A549 (cell line): ENCODE data around the gene ZNF764. TPM values are rescaled to one million over a fixed set of nuclear protein-coding genes. Genes with fewer than 3 reads are reported as not detected.

ENCODE experiments used
- ATAC-seq, 2 experiments: fragments of 200-7000 bp in 1 of 2; fragments of >200 bp in 1 of 2; cut with Nextera tagmentation in 1 of 2; cut with Tn5 transposase in 1 of 2; 3 replicates each; pipeline versions ENCODE4 v1.8.0 to v1.9.1; 2018 to 2020; ENCODE audit warnings: mild to moderate bottlenecking in 1 of 2, moderate library complexity in 1 of 2
- CTCF ChIA-PET: fragments of 300-600 bp; sonication (Branson Sonifier 250); formaldehyde crosslinking; extraction: SDS; loops from one replicate; lab custom pipeline; 2021; ENCODE audit warnings: antibody characterized with exemption, inconsistent platforms; lab: Yijun Ruan, JAX
- POLR2A ChIA-PET: fragments of 350-600 bp; formaldehyde crosslinking; extraction: SDS; loops from one replicate; lab custom pipeline; 2021; ENCODE audit warnings: antibody characterized with exemption, inconsistent platforms; lab: Yijun Ruan, JAX
- DNase-seq, 2 experiments: peaks; one replicate each; pipeline versions ENCODE4 v3.0.0 to v3.0.0-alpha.2; 2011 to 2016; ENCODE audit warnings: low read depth in 1 of 2, low spot score in 1 of 2
- FAIRE-seq: peaks from 2 replicates; lab custom pipeline; 2011; peaks lifted over from hg19 to GRCh38; lab: Jason Lieb, UNC
- H3K27ac ChIP-seq, 2 experiments: fragments of >200 bp; sonication (Bioruptor Twin); formaldehyde crosslinking; 3 replicates each; pipeline ENCODE4 v1.5.1; 2016 to 2017
- H3K4me1 ChIP-seq: fragments of >200 bp; sonication (Bioruptor Twin); formaldehyde crosslinking; 3 replicates; pipeline ENCODE4 v1.6.1; 2016
- H3K4me2 ChIP-seq: fragments of >200 bp; sonication (Bioruptor Twin); formaldehyde crosslinking; 3 replicates; pipeline ENCODE4 v1.6.1; 2016
- H3K4me3 ChIP-seq: fragments of >200 bp; sonication (Bioruptor Twin); formaldehyde crosslinking; 3 replicates; pipeline ENCODE4 v1.5.1; 2016
- H3K9me3 ChIP-seq: fragments of >200 bp; sonication (Bioruptor Twin); formaldehyde crosslinking; 3 replicates; pipeline ENCODE4 v1.6.1; 2016
- CBX2 ChIP-seq: fragments of 200-600 bp; sonication (generic); IDR thresholded peaks from 2 replicates; pipeline ENCODE4 v1.6.1; 2016; ENCODE audit warnings: low read depth, mild to moderate bottlenecking, borderline replicate concordance
- CBX8 ChIP-seq: fragments of 200-600 bp; sonication (generic); IDR thresholded peaks from 2 replicates; pipeline ENCODE4 v1.6.1; 2016
- CHD2 ChIP-seq: fragments of 150-350 bp; IDR thresholded peaks from 2 replicates; pipeline ENCODE4 v1.6.1; 2014; ENCODE audit warnings: low read length; ENCODE audit not compliant: partially characterized antibody
- CHD4 ChIP-seq: fragments of 200-600 bp; sonication (generic); IDR thresholded peaks from 2 replicates; pipeline ENCODE4 v1.6.1; 2016; ENCODE audit warnings: antibody characterized with exemption, mild to moderate bottlenecking, borderline replicate concordance
- EHMT2 ChIP-seq: fragments of 200-600 bp; sonication (generic); IDR thresholded peaks from 2 replicates; pipeline ENCODE4 v1.6.1; 2016; ENCODE audit warnings: antibody characterized with exemption, low read depth, mild to moderate bottlenecking, moderate library complexity
- FOXS1 ChIP-seq: fragments of 250-450 bp; sonication (Bioruptor Pico); IDR thresholded peaks from 2 replicates; pipeline ENCODE4 v1.5.0; 2020; ENCODE audit warnings: mild to moderate bottlenecking, moderate library complexity
- GATA3 ChIP-seq: IDR thresholded peaks from 2 replicates; pipeline ENCODE4 v1.6.1; 2012; ENCODE audit warnings: borderline replicate concordance
- HOXB13 ChIP-seq: fragments of 250-450 bp; sonication (Bioruptor Pico); IDR thresholded peaks from 2 replicates; pipeline ENCODE4 v1.5.0; 2020; ENCODE audit warnings: low read depth, mild to moderate bottlenecking, moderate library complexity
- HOXB5 ChIP-seq: fragments of 250-450 bp; sonication (Bioruptor Pico); IDR thresholded peaks from 2 replicates; pipeline ENCODE4 v1.5.0; 2020; ENCODE audit warnings: mild to moderate bottlenecking, moderate library complexity
- JUN ChIP-seq, 2 experiments: fragments of >200 bp; sonication (Bioruptor Twin); formaldehyde crosslinking; IDR thresholded peaks; 2 replicates in 1 of 2; 3 replicates in 1 of 2; pipeline ENCODE4 v1.6.1; 2016 to 2017
- JUNB ChIP-seq: fragments of >200 bp; sonication (Bioruptor Twin); formaldehyde crosslinking; IDR thresholded peaks from 2 replicates; pipeline ENCODE4 v1.6.1; 2016
- KDM5A ChIP-seq: fragments of 200-600 bp; sonication (generic); IDR thresholded peaks from 2 replicates; pipeline ENCODE4 v1.6.1; 2016; ENCODE audit warnings: antibody characterized with exemption, mild to moderate bottlenecking
- MAFK ChIP-seq: fragments of 450-650 bp; IDR thresholded peaks from 2 replicates; pipeline ENCODE4 v1.6.1; 2014; ENCODE audit not compliant: partially characterized antibody
- NPAS2 ChIP-seq: fragments of 250-450 bp; sonication (Bioruptor Pico); IDR thresholded peaks from 2 replicates; pipeline ENCODE4 v1.8.0; 2022; ENCODE audit warnings: mild to moderate bottlenecking, moderate library complexity, borderline replicate concordance
- NR3C1 ChIP-seq: fragments of >200 bp; sonication (Bioruptor Twin); formaldehyde crosslinking; IDR thresholded peaks from 3 replicates; pipeline ENCODE4 v1.6.1; 2017
- POLR2A ChIP-seq: IDR thresholded peaks from 2 replicates; pipeline ENCODE4 v1.6.1; 2012; ENCODE audit warnings: mild to moderate bottlenecking, low read length
- RAD21 ChIP-seq, 2 experiments: fragments of >200 bp in 1 of 2; sonication (Bioruptor Twin) in 1 of 2; formaldehyde crosslinking in 1 of 2; IDR thresholded peaks in 1 of 2; conservative IDR thresholded peaks in 1 of 2; 2 replicates in 1 of 2; 3 replicates in 1 of 2; pipeline ENCODE4 v1.6.1; 2012 to 2018; ENCODE audit warnings: inconsistent platforms in 1 of 2
- RCOR1 ChIP-seq: fragments of 150-350 bp; IDR thresholded peaks from 2 replicates; pipeline ENCODE4 v1.6.1; 2014; ENCODE audit warnings: antibody characterized with exemption, low read length, low read depth
- RFX5 ChIP-seq: fragments of 450-650 bp; IDR thresholded peaks from 2 replicates; pipeline ENCODE4 v1.7.1; 2014; ENCODE audit warnings: antibody characterized with exemption, mild to moderate bottlenecking, moderate library complexity
- SREBF2 ChIP-seq: fragments of 450-650 bp; IDR thresholded peaks from 2 replicates; pipeline ENCODE4 v1.6.1; 2014; ENCODE audit warnings: mild to moderate bottlenecking, moderate library complexity
- TP53 ChIP-seq: fragments of 250-450 bp; sonication (Bioruptor Pico); IDR thresholded peaks from 2 replicates; pipeline ENCODE4 v1.5.0; 2021; ENCODE audit warnings: mild to moderate bottlenecking, moderate library complexity
- ZC3H11A ChIP-seq: fragments of 450-650 bp; IDR thresholded peaks from 2 replicates; pipeline ENCODE4 v1.6.1; 2014; ENCODE audit warnings: antibody characterized with exemption, mild to moderate bottlenecking
- ZFP36 ChIP-seq: fragments of 450-650 bp; IDR thresholded peaks from 2 replicates; pipeline ENCODE4 v1.6.1; 2014; ENCODE audit warnings: borderline replicate concordance; ENCODE audit not compliant: partially characterized antibody
- ZSCAN20 ChIP-seq: fragments of 250-450 bp; sonication (Bioruptor Pico); IDR thresholded peaks from 2 replicates; pipeline ENCODE4 v1.8.0; 2022; ENCODE audit warnings: mild to moderate bottlenecking, moderate library complexity
- WGBS: methylation state at CpG from one replicate; pipeline ENCODE4 v1.1.6; 2017; ENCODE audit errors: missing lambda C conversion rate; 5-methylcytosine and 5-hydroxymethylcytosine counted together
- polyA plus RNA-seq, 4 experiments: library from polyadenylated mRNA; depleted of rRNA in 3 of 4; stranded (reverse); fragments of >200 nt; fragmentation: RNase III in 1 of 4; extraction: RNeasy Plus Mini Kit Qiagen cat#74134 plus additional on column Dnase treatment in 1 of 4; gene quantifications; 2 replicates in 3 of 4; 3 replicates in 1 of 4; pipeline ENCODE4 v1.2.3, GENCODE V29; 2011 to 2017
- TF ChIP-seq, protein P1 (sequence below): IDR thresholded peaks from 2 replicates; pipeline ENCODE4 v1.6.1; 2012; ENCODE audit warnings: low read depth, borderline replicate concordance
- TF ChIP-seq, protein P2 (sequence below): fragments of 200-600 bp; sonication (generic); IDR thresholded peaks from 2 replicates; pipeline ENCODE4 v1.6.1; 2016; ENCODE audit warnings: antibody characterized with exemption, mild to moderate bottlenecking, moderate library complexity
- TF ChIP-seq, protein P3 (sequence below): IDR thresholded peaks from 2 replicates; pipeline ENCODE4 v1.6.1; 2012
- TF ChIP-seq, protein P4 (sequence below): fragments of 250-450 bp; sonication (Bioruptor Pico); IDR thresholded peaks from 2 replicates; pipeline ENCODE4 v1.5.0; 2020; ENCODE audit warnings: low read depth, mild to moderate bottlenecking, moderate library complexity
- TF ChIP-seq, protein P5 (sequence below): fragments of >200 bp; sonication (Bioruptor Twin); formaldehyde crosslinking; IDR thresholded peaks from 3 replicates; pipeline ENCODE4 v1.6.1; 2016

The ZNF764 gene
- polyA plus RNA-seq, 2 of the 4 experiments (the other 2 are of a cell fraction), result 2.9 to 4.0 TPM

DNA sequence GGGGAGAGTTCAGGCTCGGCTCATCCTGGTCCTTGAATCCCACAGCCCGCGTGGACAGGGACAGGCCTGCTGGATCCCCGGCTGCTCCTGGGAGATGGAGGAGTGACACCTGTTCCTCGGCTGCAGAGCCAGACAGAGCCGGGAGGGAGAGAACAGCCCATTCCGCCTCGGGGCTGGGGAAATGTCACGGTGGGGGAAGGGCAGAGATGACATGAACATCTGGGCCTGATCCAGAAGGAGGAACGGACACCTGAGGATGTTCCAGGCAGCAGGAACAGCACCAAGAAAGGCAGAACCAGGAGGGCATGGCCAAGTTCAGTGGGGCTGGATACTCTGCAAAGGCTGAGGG is 2.1 kb downstream of the ZNF764 start (continued):
- TF ChIP-seq SREBF2, result no peak

DNA sequence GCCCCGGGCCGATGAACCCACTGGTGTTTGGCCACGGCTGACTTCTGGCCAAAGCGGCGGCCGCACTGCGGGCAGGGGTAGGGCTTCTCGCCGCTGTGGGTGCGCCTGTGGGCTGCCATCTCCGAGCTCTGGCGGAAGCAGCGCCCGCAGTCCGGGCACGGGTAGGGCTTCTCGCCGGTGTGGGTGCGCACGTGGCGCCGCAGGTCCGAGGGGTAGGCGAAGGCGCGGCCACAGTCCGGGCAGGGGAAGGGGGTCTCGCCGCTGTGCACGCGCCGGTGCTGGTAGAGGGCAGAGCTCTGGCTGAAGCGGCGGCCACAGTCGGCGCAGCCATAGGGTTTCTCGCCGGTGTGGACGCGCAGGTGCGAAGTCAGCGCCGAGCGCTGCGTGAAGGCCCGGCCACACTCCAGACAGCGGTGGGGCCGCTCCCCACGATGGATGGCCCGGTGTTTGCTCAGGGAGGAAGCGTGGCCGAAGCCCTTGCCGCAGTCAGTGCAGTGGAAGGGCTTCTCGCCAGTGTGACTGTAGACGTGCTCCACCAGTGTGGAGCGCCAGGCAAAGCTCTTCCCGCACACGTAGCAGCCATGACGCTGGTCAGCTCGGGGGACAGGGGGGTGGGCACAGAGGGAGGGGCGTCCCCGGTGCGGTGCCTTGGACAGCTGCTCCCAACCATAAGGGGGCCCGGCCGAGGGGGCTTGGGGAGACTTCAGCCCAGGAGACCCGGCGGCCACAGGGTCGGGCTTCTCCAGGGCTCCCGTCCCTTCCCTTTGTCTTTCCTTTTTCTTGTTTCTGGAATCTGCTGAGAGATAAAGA is 2.7 kb downstream of the ZNF764 start:
- Histone ChIP-seq H3K4me3 (no peak overlapping the region), H3K9me3 (no peaks in the 10 kb centered on the region), H3K27ac (no peak overlapping the region), H3K4me1 (peaks cover 4% of the 10 kb centered on the region; the same call in 1 of the 3 replicates), H3K4me2 (no peak overlapping the region)
- TF ChIP-seq TP53, result no peak
- TF ChIP-seq MAFK, result no peak
- TF ChIP-seq HOXB5 (CRISPR knock-in tag), result no peak
- TF ChIP-seq CBX8, result no peak
- TF ChIP-seq POLR2A, result no peak
- TF ChIP-seq JUNB, result no peak
- no peak for TF ChIP-seq RAD21 (conservative IDR thresholded peaks at IDR 0.05 in 1 of 2, IDR thresholded peaks at IDR 0.05 in 1 of 2)
- no peak for TF ChIP-seq GATA3
- no peak for TF ChIP-seq EHMT2
- TF ChIP-seq KDM5A, result no peak
- TF ChIP-seq ZC3H11A, result no peak
- no peak for TF ChIP-seq NR3C1
- no peak for TF ChIP-seq CHD4
- TF ChIP-seq, protein P1, sequence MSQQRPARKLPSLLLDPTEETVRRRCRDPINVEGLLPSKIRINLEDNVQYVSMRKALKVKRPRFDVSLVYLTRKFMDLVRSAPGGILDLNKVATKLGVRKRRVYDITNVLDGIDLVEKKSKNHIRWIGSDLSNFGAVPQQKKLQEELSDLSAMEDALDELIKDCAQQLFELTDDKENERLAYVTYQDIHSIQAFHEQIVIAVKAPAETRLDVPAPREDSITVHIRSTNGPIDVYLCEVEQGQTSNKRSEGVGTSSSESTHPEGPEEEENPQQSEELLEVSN, result no peak
- no peak for TF ChIP-seq ZSCAN20 (CRISPR knock-in tag)
- TF ChIP-seq HOXB13 (CRISPR knock-in tag), result no peak
- TF ChIP-seq CBX2, result no peak
- TF ChIP-seq RFX5, result no peak
- TF ChIP-seq NPAS2 (CRISPR knock-in tag), result no peak
- ChIA-PET CTCF (interaction anchor here (0.6 to 3.0 kb wide), 5 partner anchors 13 to 126 kb away, joined by 3 to 10 read pairs (median 6); partner anchors contain the start of gene DCTPP1), POLR2A (no interaction called here)
- no peak for ATAC-seq
- 96% methylated on average over 33 of the region's 69 CpGs for WGBS
- no peak for FAIRE-seq
- no peak for DNase-seq

DNA sequence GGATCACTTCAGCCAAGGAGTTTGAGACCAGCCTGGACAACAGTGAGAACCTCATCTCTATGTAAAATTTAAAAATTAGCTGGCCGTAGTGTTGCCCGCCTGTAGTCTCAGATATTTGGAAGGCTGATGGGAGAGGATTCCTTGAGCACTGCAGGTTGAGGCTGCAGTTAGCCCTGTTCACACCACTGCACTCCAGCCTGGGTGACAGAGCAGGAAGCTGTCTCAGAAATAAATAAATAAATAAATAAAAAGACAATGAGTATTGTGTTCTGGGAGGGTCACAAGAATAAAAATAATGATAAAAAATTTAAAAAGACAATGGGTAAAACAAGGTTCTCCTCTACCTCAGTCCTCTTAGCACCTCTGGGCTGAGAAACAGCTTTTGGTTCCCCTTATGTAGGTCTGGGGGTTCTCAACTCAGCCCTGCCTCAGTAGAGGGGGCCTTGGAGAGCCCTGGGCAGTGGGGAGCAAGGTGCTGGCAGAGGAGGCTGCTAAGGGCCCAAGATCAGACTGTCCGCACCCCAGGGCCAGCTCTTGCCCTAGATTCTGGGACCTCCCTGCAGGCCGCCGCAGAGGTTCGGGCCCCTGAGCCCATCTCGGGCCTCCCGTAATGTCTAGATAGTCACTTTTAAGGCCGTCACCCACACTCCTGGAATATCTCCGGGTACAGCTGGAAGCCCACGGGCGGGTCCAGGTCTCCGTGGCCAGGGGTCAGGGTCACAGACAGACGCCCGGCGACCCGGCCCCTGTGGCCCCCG is 3.4 kb downstream of the ZNF764 start:
- POLR2A ChIA-PET, result no interaction called here
- Histone ChIP-seq H3K27ac (no peak overlapping the region), H3K4me3 (no peak overlapping the region), H3K4me1 (peaks cover 6% of the 10 kb centered on the region; the same call in 1 of the 3 replicates), H3K4me2 (no peak overlapping the region), H3K9me3 (no peaks in the 10 kb centered on the region)
- ATAC-seq, result no peak
- no peak for FAIRE-seq
- no peak for DNase-seq
- CTCF ChIA-PET, result interaction anchor here (1.1 to 3.0 kb wide), 4 partner anchors 13 to 125 kb away, joined by 4 to 10 read pairs (median 7); partner anchors contain the start of gene DCTPP1
- 96% methylated on average over 17 of the region's 18 CpGs for WGBS
- no peak for TF ChIP-seq POLR2A
- TF ChIP-seq, protein P2, sequence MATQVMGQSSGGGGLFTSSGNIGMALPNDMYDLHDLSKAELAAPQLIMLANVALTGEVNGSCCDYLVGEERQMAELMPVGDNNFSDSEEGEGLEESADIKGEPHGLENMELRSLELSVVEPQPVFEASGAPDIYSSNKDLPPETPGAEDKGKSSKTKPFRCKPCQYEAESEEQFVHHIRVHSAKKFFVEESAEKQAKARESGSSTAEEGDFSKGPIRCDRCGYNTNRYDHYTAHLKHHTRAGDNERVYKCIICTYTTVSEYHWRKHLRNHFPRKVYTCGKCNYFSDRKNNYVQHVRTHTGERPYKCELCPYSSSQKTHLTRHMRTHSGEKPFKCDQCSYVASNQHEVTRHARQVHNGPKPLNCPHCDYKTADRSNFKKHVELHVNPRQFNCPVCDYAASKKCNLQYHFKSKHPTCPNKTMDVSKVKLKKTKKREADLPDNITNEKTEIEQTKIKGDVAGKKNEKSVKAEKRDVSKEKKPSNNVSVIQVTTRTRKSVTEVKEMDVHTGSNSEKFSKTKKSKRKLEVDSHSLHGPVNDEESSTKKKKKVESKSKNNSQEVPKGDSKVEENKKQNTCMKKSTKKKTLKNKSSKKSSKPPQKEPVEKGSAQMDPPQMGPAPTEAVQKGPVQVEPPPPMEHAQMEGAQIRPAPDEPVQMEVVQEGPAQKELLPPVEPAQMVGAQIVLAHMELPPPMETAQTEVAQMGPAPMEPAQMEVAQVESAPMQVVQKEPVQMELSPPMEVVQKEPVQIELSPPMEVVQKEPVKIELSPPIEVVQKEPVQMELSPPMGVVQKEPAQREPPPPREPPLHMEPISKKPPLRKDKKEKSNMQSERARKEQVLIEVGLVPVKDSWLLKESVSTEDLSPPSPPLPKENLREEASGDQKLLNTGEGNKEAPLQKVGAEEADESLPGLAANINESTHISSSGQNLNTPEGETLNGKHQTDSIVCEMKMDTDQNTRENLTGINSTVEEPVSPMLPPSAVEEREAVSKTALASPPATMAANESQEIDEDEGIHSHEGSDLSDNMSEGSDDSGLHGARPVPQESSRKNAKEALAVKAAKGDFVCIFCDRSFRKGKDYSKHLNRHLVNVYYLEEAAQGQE, result no peak
- TF ChIP-seq, protein P3, sequence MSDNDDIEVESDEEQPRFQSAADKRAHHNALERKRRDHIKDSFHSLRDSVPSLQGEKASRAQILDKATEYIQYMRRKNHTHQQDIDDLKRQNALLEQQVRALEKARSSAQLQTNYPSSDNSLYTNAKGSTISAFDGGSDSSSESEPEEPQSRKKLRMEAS, result no peak
- TF ChIP-seq, protein P4, sequence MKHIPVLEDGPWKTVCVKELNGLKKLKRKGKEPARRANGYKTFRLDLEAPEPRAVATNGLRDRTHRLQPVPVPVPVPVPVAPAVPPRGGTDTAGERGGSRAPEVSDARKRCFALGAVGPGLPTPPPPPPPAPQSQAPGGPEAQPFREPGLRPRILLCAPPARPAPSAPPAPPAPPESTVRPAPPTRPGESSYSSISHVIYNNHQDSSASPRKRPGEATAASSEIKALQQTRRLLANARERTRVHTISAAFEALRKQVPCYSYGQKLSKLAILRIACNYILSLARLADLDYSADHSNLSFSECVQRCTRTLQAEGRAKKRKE, result no peak
- no peak for TF ChIP-seq CHD2
- TF ChIP-seq, protein P5, sequence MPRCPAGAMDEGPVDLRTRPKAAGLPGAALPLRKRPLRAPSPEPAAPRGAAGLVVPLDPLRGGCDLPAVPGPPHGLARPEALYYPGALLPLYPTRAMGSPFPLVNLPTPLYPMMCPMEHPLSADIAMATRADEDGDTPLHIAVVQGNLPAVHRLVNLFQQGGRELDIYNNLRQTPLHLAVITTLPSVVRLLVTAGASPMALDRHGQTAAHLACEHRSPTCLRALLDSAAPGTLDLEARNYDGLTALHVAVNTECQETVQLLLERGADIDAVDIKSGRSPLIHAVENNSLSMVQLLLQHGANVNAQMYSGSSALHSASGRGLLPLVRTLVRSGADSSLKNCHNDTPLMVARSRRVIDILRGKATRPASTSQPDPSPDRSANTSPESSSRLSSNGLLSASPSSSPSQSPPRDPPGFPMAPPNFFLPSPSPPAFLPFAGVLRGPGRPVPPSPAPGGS, result no peak
- TF ChIP-seq NPAS2 (CRISPR knock-in tag), result no peak
- TF ChIP-seq HOXB13 (CRISPR knock-in tag), result no peak
- no peak for TF ChIP-seq ZFP36
- no peak for TF ChIP-seq CHD4
- TF ChIP-seq RCOR1, result no peak
- no peak for TF ChIP-seq TP53
- TF ChIP-seq ZSCAN20 (CRISPR knock-in tag), result no peak
- no peak for TF ChIP-seq JUN (IDR thresholded peaks at IDR 0.05)
- no peak for TF ChIP-seq FOXS1 (CRISPR knock-in tag)
